Cardiac fibroblast (primary cell): Measurements from ENCODE around the gene FAM200A.
A peak's percentile ranks its signal among the peaks of the same experiment; 100 is the strongest.

Source experiments
- DNase-seq, 2 donors: peaks; one replicate each; pipeline versions ENCODE4 v3.0.0 to v3.0.0-alpha.2; 2010; ENCODE audit warnings: low read depth in 2 of 2
- H3K4me3 ChIP-seq, 2 donors: replicated peaks in 1 of 2; 1 replicate in 1 of 2; 2 replicates in 1 of 2; pipeline ENCODE4 v1.5.1; 2011; ENCODE audit warnings: low read depth in 2 of 2, low read length in 2 of 2, mild to moderate bottlenecking in 2 of 2, moderate library complexity in 1 of 2
- TF ChIP-seq, protein P1 (sequence below): IDR thresholded peaks from one replicate; pipeline ENCODE4 v1.5.1; 2011; ENCODE audit warnings: low read depth, mild to moderate bottlenecking, low read length, inconsistent platforms

FAM200A gene

GRCh38 chr7:99500637-99501009 lies 51.3 kb downstream of the FAM200A start:
- H3K4me3 ChIP-seq = peak overlapping the region; percentile 79 to 95
- TF ChIP-seq, protein P1, sequence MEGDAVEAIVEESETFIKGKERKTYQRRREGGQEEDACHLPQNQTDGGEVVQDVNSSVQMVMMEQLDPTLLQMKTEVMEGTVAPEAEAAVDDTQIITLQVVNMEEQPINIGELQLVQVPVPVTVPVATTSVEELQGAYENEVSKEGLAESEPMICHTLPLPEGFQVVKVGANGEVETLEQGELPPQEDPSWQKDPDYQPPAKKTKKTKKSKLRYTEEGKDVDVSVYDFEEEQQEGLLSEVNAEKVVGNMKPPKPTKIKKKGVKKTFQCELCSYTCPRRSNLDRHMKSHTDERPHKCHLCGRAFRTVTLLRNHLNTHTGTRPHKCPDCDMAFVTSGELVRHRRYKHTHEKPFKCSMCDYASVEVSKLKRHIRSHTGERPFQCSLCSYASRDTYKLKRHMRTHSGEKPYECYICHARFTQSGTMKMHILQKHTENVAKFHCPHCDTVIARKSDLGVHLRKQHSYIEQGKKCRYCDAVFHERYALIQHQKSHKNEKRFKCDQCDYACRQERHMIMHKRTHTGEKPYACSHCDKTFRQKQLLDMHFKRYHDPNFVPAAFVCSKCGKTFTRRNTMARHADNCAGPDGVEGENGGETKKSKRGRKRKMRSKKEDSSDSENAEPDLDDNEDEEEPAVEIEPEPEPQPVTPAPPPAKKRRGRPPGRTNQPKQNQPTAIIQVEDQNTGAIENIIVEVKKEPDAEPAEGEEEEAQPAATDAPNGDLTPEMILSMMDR = no peak
- no peak for DNase-seq

- TF ChIP-seq, protein P1 = no peak
- H3K4me3 ChIP-seq = peak within 1 kb of the TSS; percentile 79 to 95
- DNase-seq = peak; percentile 92 to 94
These were observed 51.9 kb downstream of the FAM200A start, which contains the start of gene ZNF394 for GRCh38 chr7:99499721-99500636. TSS of gene ZNF394 (minus strand) at chr7:99500281. CDS start at chr7:99500093, 188 bp downstream.

DNA sequence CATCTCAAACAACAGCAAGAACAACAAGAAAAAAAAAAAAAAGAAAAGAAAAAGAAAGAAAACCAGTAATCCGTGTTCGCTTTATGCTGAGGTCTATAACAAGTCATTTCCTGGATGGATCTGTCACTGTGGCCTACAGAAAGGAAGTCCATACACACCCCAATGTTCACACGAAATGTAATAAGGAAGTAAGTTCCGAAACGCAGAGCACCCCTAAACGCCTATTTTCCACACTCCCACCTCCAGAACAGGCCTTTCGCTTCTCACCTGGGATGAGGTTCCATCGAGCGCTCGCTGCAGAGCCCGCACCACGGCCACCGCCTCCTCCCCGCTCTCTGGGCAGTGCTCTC lies 52.6 kb downstream of the FAM200A start:
- TF ChIP-seq, protein P1 = no peak
- H3K4me3 ChIP-seq = peak overlapping the region; percentile 79 to 95
- peak; percentile 17 to 20 for DNase-seq

GRCh38 chr7:99498546-99498944 lies 53.4 kb downstream of the FAM200A start:
- TF ChIP-seq, protein P1 = no peak
- DNase-seq = no peak
- peak overlapping the region; percentile 79 to 95 for H3K4me3 ChIP-seq

DNA sequence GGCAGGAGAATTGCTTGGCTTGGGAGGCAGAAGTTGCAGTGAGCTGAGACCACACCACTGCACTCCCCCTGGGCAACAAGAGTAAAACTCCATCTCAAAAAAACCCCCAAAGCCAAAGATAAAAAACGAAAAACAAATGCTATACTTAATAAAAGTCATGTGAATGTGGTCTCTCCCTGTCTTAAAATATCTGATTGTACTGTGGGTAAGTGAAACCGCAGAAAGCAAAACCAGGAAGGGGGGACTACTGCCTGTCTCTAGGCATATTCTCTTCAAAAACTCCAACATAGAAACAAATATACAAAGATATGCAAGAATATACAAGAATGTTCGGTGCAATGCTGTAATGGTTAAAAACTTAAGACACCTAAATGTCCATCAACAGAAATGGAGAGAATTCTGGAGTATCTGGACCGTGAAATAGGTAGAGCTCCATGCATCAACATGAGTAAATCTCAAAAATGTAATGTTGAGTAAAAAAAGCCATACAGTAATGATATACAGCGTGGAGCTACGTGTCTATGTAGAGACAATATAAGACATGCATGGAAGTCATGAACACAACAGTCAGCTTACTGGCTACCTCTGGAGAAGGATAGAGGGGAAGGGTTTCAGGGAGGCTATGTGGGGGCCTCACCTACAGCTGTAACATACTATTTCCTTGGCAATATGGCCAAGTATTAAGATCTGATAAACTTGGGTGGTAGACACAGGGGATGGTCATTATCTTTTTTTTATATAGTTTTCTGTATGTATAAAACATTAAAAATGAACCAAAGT lies 54.0 kb downstream of the FAM200A start:
- no peak for DNase-seq
- H3K4me3 ChIP-seq = peak overlapping the region; percentile 79 to 95
- TF ChIP-seq, protein P1 = no peak
